ENCODE results near the gene GNG7.

GRCh38 chr19:2516727-2517126 is 185.8 kb downstream of the GNG7 start:
- TF ChIP-seq CTCF (IDR thresholded peaks at IDR 0.05) (no peak), POLR2A (IDR thresholded peaks at IDR 0.05) (no peak)

Data from testis (tissue), 2 donors.